ENCODE results near the gene NKD2.

- TF ChIP-seq, protein P1, sequence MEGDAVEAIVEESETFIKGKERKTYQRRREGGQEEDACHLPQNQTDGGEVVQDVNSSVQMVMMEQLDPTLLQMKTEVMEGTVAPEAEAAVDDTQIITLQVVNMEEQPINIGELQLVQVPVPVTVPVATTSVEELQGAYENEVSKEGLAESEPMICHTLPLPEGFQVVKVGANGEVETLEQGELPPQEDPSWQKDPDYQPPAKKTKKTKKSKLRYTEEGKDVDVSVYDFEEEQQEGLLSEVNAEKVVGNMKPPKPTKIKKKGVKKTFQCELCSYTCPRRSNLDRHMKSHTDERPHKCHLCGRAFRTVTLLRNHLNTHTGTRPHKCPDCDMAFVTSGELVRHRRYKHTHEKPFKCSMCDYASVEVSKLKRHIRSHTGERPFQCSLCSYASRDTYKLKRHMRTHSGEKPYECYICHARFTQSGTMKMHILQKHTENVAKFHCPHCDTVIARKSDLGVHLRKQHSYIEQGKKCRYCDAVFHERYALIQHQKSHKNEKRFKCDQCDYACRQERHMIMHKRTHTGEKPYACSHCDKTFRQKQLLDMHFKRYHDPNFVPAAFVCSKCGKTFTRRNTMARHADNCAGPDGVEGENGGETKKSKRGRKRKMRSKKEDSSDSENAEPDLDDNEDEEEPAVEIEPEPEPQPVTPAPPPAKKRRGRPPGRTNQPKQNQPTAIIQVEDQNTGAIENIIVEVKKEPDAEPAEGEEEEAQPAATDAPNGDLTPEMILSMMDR (IDR thresholded peaks at IDR 0.05; ENCODE audit: poor library complexity), result no peak
- no peak for TF ChIP-seq EZH2 (IDR thresholded peaks at IDR 0.05; ENCODE audit: borderline replicate concordance)
Measured at GRCh38 chr5:1012900-1013237, 4.3 kb downstream of the NKD2 start.
